ENCODE data around the gene SNCAIP.

The SNCAIP gene

DNA sequence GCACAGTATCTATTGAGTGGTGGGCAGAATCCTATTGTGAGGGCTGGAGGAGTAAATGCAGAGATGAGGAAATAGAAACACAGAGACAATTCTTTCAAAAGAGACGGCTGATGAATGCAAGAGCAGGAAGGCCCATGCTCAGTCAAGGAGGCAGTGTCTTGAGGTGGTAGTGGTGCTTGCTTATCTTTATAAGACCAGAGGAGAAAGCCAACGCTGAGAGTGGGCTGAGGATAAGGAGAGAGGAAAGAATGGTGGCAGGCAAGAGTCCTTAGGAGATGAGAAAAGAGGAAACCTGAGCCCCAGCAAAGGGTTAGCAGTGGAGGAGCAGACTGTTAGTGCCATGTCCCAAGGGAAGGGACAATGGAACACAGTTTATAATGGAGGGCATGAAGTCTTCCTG lies 86.0 kb downstream of the SNCAIP start:
- DNase-seq: no peak
- H3K4me3 ChIP-seq (ENCODE audit: low read depth, low read length): no peak overlapping the region
- no peak overlapping the region for H3K27ac ChIP-seq
- in situ Hi-C loops (cut with HindIII; ENCODE audit: low pct_ligation_motif_present, low sequenced_read_pairs): no loop called here
- no peaks in the 10 kb centered on the region for H3K36me3 ChIP-seq (replicated peaks)
- no peak for TF ChIP-seq CTCF (IDR thresholded peaks at IDR 0.05; ENCODE audit: low read depth, low read length, missing control alignments)
- no peaks in the 10 kb centered on the region for H3K27me3 ChIP-seq (replicated peaks)

DNA sequence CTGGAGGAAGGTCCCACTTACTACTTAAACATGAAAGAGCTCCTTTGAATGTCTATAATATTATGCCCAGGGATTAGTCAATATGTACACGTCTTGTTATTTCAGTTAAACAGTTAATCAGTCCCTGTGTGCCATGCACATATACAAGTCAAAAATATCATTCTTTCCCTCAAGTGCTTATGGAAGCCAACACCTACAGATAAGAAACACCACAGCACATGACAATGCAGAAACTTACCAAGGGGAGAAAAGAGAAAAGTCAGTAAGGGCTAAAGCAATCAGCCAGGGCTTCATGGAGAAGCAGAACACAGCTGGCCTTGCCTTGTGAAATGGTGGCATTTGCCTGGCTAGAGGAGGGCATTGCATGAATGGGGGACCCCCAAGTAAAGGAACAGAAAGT lies 88.3 kb downstream of the SNCAIP start:
- H3K27me3 ChIP-seq (replicated peaks): no peaks in the 10 kb centered on the region
- in situ Hi-C loops (cut with HindIII; ENCODE audit: low pct_ligation_motif_present, low sequenced_read_pairs): no loop called here
- TF ChIP-seq CTCF (IDR thresholded peaks at IDR 0.05; ENCODE audit: low read depth, low read length, missing control alignments): no peak
- no peak overlapping the region for H3K27ac ChIP-seq
- H3K36me3 ChIP-seq (replicated peaks): no peaks in the 10 kb centered on the region
- no peak overlapping the region for H3K4me3 ChIP-seq (ENCODE audit: low read depth, low read length)
- no peak for DNase-seq

GRCh38 chr5:122400938-122401337 lies 88.9 kb downstream of the SNCAIP start:
- in situ Hi-C loops (cut with HindIII; ENCODE audit: low pct_ligation_motif_present, low sequenced_read_pairs): no loop called here
- Histone ChIP-seq H3K27me3 (replicated peaks) (no peaks in the 10 kb centered on the region), H3K4me3 (ENCODE audit: low read depth, low read length) (no peak overlapping the region), H3K36me3 (replicated peaks) (no peaks in the 10 kb centered on the region), H3K27ac (no peak overlapping the region)
- DNase-seq: no peak
- no peak for TF ChIP-seq CTCF (IDR thresholded peaks at IDR 0.05; ENCODE audit: low read depth, low read length, missing control alignments)

DNA sequence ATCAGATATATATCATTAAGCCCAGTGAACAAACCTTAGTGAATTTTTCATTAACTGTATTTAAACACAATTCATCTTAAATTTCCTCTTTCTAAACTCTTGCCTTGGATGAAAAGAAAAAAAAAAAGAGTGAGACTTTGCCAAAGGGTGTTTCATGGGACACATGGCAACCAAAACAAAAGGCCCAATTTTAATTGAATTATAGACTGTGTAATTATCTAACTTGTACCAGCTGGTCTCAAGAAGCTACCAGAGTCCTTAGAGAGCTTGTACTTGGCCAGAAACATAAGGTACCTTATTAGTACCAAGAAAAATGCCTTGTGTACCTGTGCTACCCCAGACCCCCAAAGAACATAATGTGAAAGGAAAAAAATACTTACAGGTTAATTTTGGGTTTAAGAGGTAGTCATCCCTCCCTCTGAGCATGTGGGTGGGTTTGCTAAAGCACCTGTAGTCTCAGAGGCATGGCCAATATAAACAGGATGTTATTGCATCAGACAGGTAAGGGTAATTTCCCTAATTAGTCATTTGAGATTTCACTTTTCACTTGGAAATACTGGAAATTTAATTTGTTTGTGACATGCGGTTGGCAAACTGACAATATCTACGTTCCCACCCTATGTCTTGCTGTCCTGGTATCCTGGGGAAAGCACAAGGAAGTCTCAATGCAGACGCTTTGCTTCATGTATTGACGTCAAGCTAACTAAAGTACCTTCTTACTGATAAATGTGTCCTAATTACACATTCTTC lies 90.1 kb downstream of the SNCAIP start:
- in situ Hi-C loops (cut with HindIII; ENCODE audit: low pct_ligation_motif_present, low sequenced_read_pairs): no loop called here
- Histone ChIP-seq H3K27me3 (replicated peaks) (no peaks in the 10 kb centered on the region), H3K36me3 (replicated peaks) (no peaks in the 10 kb centered on the region), H3K4me3 (ENCODE audit: low read depth, low read length) (no peak overlapping the region), H3K27ac (no peak overlapping the region)
- DNase-seq: no peak
- no peak for TF ChIP-seq CTCF (IDR thresholded peaks at IDR 0.05; ENCODE audit: low read depth, low read length, missing control alignments)

- DNase-seq: no peak
- no peaks in the 10 kb centered on the region for H3K27me3 ChIP-seq (replicated peaks)
- H3K4me3 ChIP-seq (ENCODE audit: low read depth, low read length): no peak overlapping the region
- H3K27ac ChIP-seq: no peak overlapping the region
- no peak for TF ChIP-seq CTCF (IDR thresholded peaks at IDR 0.05; ENCODE audit: low read depth, low read length, missing control alignments)
- H3K36me3 ChIP-seq (replicated peaks): no peaks in the 10 kb centered on the region
- in situ Hi-C loops (cut with HindIII; ENCODE audit: low pct_ligation_motif_present, low sequenced_read_pairs): no loop called here
Observed at GRCh38 chr5:122402955-122403685, 91.1 kb downstream of the SNCAIP start.
